Skeletal muscle tissue (tissue), 4 donors: ENCODE results near the gene ATXN1. TPM values are rescaled to one million over a fixed set of nuclear protein-coding genes. Genes with fewer than 3 reads are reported as not detected.

ENCODE experiments used
- H3K27ac ChIP-seq: one replicate; pipeline ENCODE4 v1.7.0; 2013; ENCODE audit warnings: mild to moderate bottlenecking, low read depth, low read length, inconsistent platforms
- H3K27me3 ChIP-seq, 3 donors: one replicate each; pipeline ENCODE4 v1.7.0; 2013; ENCODE audit warnings: low read length in 3 of 3; ENCODE audit not compliant: control insufficient read depth in 3 of 3, insufficient read depth in 3 of 3
- H3K36me3 ChIP-seq, 3 donors: one replicate each; pipeline ENCODE4 v1.7.0; 2013; ENCODE audit warnings: low read length in 3 of 3; ENCODE audit not compliant: control insufficient read depth in 3 of 3, insufficient read depth in 3 of 3
- H3K4me1 ChIP-seq, 3 donors: one replicate each; pipeline ENCODE4 v1.7.0; 2013; ENCODE audit warnings: low read length in 3 of 3, mild to moderate bottlenecking in 3 of 3; ENCODE audit not compliant: control insufficient read depth in 3 of 3, insufficient read depth in 3 of 3
- H3K4me3 ChIP-seq, 3 donors: one replicate each; pipeline ENCODE4 v1.7.0; 2013; ENCODE audit warnings: low read length in 3 of 3
- H3K9ac ChIP-seq, 3 donors: one replicate each; pipeline ENCODE4 v1.7.0; 2013; ENCODE audit warnings: low read length in 3 of 3, mild to moderate bottlenecking in 3 of 3, moderate library complexity in 2 of 3, low read depth in 1 of 3
- H3K9me3 ChIP-seq, 3 donors: one replicate each; pipeline ENCODE4 v1.7.0; 2013; ENCODE audit warnings: low read length in 3 of 3; ENCODE audit not compliant: control insufficient read depth in 3 of 3
- total RNA-seq: library from RNA; depleted of rRNA; stranded (reverse); fragments of >200 nt; gene quantifications from one replicate; pipeline ENCODE4 v1.2.3, GENCODE V29; 2014
- donor health status: Osteomylitis.

The ATXN1 gene
- total RNA-seq, 1 donor from 2014 or later, result 30.8 TPM

DNA sequence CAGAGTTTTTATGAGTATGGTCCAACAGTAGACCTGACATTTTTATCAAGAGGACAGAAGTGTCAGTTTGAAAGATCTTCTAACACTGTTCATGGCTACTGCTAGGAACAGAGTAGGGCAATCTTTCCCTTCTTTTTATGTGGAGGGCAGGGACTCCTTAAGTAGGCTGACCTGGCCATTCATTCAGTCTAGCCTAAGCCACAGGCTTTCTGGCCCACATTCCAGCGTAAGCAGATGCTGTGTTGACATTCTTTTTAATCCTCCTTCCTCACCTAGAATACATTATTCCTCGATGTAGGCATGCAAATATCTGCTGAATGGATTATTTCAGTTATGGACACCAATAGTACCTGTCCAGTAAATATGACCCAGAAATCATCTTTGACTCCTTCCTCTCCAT, 188.3 kb downstream of the ATXN1 start:
- Histone ChIP-seq H3K9me3 (no peaks in the 10 kb centered on the region), H3K4me1 (peaks cover 2 to 8% (median 3%) of the 10 kb centered on the region in 3 donors), H3K36me3 (peaks cover 0 to 8% (median 5%) of the 10 kb centered on the region in 3 donors), H3K4me3 (no peak overlapping the region), H3K27me3 (no peaks in the 10 kb centered on the region), H3K9ac (no peak overlapping the region), H3K27ac (no peak overlapping the region)

DNA sequence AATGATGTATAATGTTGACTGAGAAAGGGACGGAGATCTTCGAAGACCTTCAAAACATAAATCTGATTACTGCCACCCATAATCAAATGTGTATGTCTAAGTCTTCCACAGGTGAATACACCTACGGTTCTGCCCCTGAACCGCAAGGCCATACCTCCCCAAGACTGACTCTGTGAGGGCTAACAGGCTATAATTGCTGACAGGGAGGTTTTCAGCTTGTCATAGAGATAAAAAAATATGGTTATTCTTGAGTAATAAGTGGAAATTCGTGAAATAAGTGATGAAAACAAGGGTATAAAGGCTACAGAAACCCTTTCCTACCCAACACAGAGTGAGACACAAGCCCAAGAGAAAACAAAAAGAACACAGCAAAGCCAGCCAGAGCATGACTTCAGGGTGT, 188.9 kb downstream of the ATXN1 start:
- H3K4me3 ChIP-seq, result no peak overlapping the region
- no peak overlapping the region for H3K27ac ChIP-seq
- H3K27me3 ChIP-seq, result no peaks in the 10 kb centered on the region
- H3K9ac ChIP-seq, result no peak overlapping the region
- H3K9me3 ChIP-seq, result no peaks in the 10 kb centered on the region
- peaks cover 2 to 8% (median 3%) of the 10 kb centered on the region in 3 donors for H3K4me1 ChIP-seq
- H3K36me3 ChIP-seq, result peaks cover 0 to 8% (median 5%) of the 10 kb centered on the region in 3 donors

DNA sequence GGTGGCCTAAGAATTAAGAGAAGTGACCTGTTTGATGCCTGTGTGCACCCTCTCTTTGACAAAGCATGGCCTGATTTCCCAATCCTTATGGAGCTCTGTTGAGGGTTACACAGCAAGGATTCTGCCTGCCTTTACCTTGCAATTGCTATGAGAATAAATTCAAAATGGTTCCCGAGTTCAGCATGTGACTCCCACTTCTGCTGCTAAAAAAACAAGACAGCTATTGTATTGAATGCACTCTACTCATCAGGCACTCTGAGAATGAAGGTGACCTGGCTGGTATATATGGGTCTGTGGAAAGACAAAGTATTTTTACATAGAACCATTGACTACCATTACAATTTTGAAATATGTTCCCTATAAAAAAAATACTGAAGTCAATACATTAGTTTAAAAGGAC, 190.3 kb downstream of the ATXN1 start:
- no peak overlapping the region for H3K9ac ChIP-seq
- no peak overlapping the region for H3K27ac ChIP-seq
- H3K4me1 ChIP-seq, result no peaks in the 10 kb centered on the region
- no peak overlapping the region for H3K4me3 ChIP-seq
- no peaks in the 10 kb centered on the region for H3K9me3 ChIP-seq
- H3K36me3 ChIP-seq, result peaks cover 0 to 8% (median 5%) of the 10 kb centered on the region in 3 donors
- H3K27me3 ChIP-seq, result no peaks in the 10 kb centered on the region

DNA sequence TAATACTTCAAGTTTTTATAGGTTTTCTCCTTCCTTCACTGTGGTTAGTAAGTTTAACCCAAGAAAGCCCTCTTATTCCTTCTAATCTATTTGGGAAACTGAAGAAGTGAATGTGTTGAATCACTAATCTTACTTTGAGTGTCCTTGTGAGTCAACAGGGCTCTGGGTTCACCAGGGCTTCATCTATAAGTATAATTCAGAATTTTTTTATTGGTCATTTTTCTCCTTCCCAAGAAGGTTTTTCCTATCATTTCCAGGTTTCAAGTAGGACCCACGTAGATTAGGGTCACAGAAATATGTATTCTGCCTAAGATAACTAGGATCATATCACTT, 191.1 kb downstream of the ATXN1 start:
- no peak overlapping the region for H3K4me3 ChIP-seq
- H3K4me1 ChIP-seq, result peaks cover 0 to 5% (median 4%) of the 10 kb centered on the region in 3 donors
- H3K27ac ChIP-seq, result no peak overlapping the region
- no peak overlapping the region for H3K9ac ChIP-seq
- no peaks in the 10 kb centered on the region for H3K27me3 ChIP-seq
- H3K36me3 ChIP-seq, result peaks cover 0 to 8% (median 5%) of the 10 kb centered on the region in 3 donors
- H3K9me3 ChIP-seq, result no peaks in the 10 kb centered on the region

DNA sequence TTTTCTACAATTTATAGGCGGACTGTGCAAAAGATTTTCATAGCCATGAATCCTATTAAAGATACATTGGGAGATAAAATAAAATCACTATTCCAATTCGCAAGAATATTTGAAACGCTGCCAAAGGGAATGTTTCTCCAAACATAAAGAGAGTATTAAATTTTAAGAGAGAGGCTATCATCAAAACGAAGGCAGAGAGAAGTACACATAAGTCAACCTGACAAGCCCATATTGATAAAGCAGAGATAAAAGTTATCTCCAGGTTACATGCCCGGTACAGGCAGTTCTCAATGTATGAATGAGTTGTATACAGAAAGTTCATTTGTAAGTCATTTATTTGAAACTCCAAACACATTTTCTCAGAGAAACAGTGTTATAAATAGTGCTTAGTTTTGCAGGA, 193.1 kb downstream of the ATXN1 start:
- H3K36me3 ChIP-seq, result peaks cover 0 to 8% (median 5%) of the 10 kb centered on the region in 3 donors
- no peak overlapping the region for H3K9ac ChIP-seq
- H3K9me3 ChIP-seq, result no peaks in the 10 kb centered on the region
- peaks cover 7 to 20% (median 17%) of the 10 kb centered on the region in 3 donors for H3K4me1 ChIP-seq
- no peaks in the 10 kb centered on the region for H3K27me3 ChIP-seq
- no peak overlapping the region for H3K27ac ChIP-seq
- H3K4me3 ChIP-seq, result no peak overlapping the region

DNA sequence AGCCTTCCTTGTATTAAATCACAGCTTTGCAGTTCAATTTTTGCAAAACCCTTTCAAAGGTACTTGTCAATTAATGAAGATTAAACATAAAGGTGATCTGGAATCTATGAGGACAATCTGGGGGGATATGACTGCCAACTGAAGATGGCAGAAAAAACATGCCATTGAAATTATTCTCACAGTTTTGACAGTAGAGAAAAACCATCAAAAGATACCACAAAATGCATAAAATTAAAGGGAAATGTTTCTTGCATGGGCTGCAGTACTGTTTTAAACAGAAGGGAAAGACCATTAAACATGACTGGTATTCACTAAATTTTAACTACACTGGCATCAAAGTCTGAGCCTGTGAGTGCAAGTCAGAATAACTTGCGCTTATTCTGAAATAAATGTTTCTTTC, 194.2 kb downstream of the ATXN1 start:
- no peak overlapping the region for H3K4me3 ChIP-seq
- H3K27ac ChIP-seq, result no peak overlapping the region
- peaks cover 7 to 21% (median 17%) of the 10 kb centered on the region in 3 donors for H3K4me1 ChIP-seq
- no peaks in the 10 kb centered on the region for H3K27me3 ChIP-seq
- peaks cover 0 to 8% (median 5%) of the 10 kb centered on the region in 3 donors for H3K36me3 ChIP-seq
- H3K9me3 ChIP-seq, result no peaks in the 10 kb centered on the region
- no peak overlapping the region for H3K9ac ChIP-seq

DNA sequence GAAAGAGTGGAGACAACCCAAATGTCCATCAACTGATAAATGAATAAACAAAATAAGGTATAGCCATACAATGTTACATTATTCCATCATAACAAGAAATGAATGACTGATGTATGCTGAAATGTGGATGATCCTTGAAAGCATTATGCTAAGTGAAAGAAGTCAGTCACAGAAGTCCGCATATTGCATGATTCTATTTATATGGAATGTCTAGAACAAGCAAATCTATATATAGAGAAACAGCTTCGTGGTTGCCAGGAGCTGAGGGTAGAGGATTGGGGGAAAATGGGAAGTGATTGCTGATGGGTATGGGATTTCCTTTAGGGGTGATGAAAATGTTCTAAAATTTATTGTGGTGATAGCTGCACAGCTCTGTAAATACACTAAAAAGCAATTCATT, 196.8 kb downstream of the ATXN1 start:
- Histone ChIP-seq H3K4me3 (no peak overlapping the region), H3K36me3 (no peaks in the 10 kb centered on the region), H3K9ac (no peak overlapping the region), H3K4me1 (peaks cover 7 to 21% (median 17%) of the 10 kb centered on the region in 3 donors), H3K9me3 (no peaks in the 10 kb centered on the region), H3K27me3 (no peaks in the 10 kb centered on the region), H3K27ac (no peak overlapping the region)

DNA sequence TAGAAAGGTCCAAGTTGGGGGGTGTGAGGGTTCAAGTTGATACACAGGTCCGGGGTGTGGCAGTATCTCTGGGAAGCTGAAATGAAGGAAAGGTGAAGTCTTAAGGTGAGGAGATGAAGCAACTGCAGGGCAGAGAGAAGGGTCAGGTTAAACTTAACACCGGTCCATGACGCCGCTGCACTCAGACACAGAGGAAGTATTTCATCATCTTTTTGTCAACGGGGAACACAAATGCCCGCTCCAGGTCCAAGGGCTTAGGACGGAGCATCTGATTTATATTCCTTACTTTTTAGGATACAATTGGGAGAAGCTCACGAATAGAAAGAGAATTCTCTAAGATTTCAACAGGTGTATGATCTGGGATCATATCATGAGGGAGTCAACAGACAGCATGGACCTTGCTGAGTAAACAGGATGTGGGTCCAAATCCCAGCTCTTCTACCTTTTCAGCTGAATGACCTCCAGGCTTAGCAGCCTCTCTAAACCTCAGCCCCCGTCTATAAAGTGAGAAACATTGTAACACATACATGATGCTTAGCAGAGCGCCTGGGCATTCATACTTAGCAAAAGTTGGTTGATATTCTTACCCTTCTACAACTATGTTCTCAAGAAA, 197.5 kb downstream of the ATXN1 start:
- Histone ChIP-seq H3K4me1 (peaks cover 7 to 21% (median 21%) of the 10 kb centered on the region in 3 donors), H3K9ac (no peak overlapping the region), H3K36me3 (no peaks in the 10 kb centered on the region), H3K4me3 (no peak overlapping the region), H3K27ac (no peak overlapping the region), H3K9me3 (no peaks in the 10 kb centered on the region), H3K27me3 (no peaks in the 10 kb centered on the region)

DNA sequence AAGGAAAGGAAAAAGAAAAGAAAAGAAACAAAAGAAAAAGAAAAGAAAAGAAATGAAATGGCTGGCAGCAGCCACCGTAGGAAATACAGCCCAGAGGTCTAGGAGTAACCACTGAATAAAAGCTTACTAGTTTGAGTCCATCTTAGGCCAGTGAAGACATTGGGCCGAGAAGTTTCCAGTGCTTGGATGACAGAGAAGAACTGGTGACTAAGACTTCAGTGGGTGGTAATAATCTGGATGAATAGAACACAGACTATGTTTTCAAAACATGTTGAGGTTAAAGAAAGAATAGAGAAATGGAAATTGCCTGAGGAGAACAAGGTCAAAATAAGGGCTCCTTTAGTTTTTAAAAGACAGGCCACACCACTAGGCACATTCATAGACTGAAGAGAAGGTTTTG, 198.8 kb downstream of the ATXN1 start:
- Histone ChIP-seq H3K4me3 (no peak overlapping the region), H3K36me3 (no peaks in the 10 kb centered on the region), H3K27me3 (no peaks in the 10 kb centered on the region), H3K9me3 (no peaks in the 10 kb centered on the region), H3K9ac (no peak overlapping the region), H3K4me1 (peaks cover 7 to 21% (median 21%) of the 10 kb centered on the region in 3 donors), H3K27ac (no peak overlapping the region)

DNA sequence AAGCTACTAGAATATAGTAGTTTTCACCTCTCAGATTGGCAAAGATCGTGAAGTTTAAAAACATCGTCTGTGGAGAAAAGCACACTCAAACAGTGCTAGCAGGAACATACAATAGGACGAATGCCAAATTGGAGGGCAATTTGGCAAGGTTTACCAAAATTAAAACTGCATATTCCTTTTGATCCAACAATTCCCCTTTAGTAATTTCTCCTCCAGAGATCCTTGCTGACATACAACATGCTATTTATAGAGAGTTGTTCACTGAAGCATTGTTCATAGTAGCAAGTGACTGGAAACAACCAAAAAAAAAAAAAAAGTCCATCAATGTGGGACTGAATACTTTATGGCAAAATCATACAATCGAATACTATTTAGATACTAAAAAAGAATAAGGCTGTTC, 202.2 kb downstream of the ATXN1 start:
- no peak overlapping the region for H3K4me3 ChIP-seq
- H3K27me3 ChIP-seq, result no peaks in the 10 kb centered on the region
- H3K36me3 ChIP-seq, result no peaks in the 10 kb centered on the region
- H3K9ac ChIP-seq, result no peak overlapping the region
- H3K9me3 ChIP-seq, result no peaks in the 10 kb centered on the region
- H3K4me1 ChIP-seq, result peaks cover 5 to 10% (median 6%) of the 10 kb centered on the region in 3 donors
- H3K27ac ChIP-seq, result no peak overlapping the region
